Activated CD8-positive, alpha-beta memory T cell treated with anti-CD3 and anti-CD28 coated beads for 4 hours (primary cell): Measurements from ENCODE around the gene MYRIP.
"Not testable (repeated sequence)": the region's sequence is repeated elsewhere in the genome, so short reads cannot be mapped to it uniquely, and the experiment has no call there.

ENCODE experiments used
- DNase-seq, 2 donors: peaks; one replicate each; pipeline ENCODE4 v3.0.0-alpha.2; 2020; ENCODE audit warnings: low read depth in 2 of 2

Gene MYRIP

GRCh38 chr3:40079847-40080240, 270.4 kb downstream of the MYRIP start:
- DNase-seq, result no peak

GRCh38 chr3:40083066-40083465, 273.7 kb downstream of the MYRIP start:
- DNase-seq, result no peak

- not testable (repeated sequence) for DNase-seq
These were observed 275.0 kb downstream of the MYRIP start for GRCh38 chr3:40084424-40084823.

GRCh38 chr3:40086890-40087883, 277.8 kb downstream of the MYRIP start:
- no peak for DNase-seq

- no peak for DNase-seq
These were observed 279.2 kb downstream of the MYRIP start for GRCh38 chr3:40088527-40089170.

GRCh38 chr3:40096661-40097111, 287.3 kb downstream of the MYRIP start:
- DNase-seq, result no peak

GRCh38 chr3:40097131-40098117, 288.0 kb downstream of the MYRIP start:
- no peak for DNase-seq

GRCh38 chr3:40098261-40098759, 288.9 kb downstream of the MYRIP start:
- DNase-seq, result no peak

- no peak for DNase-seq
These were observed 290.5 kb downstream of the MYRIP start for GRCh38 chr3:40099871-40100270.

- no peak for DNase-seq
These were observed 292.8 kb downstream of the MYRIP start for GRCh38 chr3:40102182-40102581.

GRCh38 chr3:40103829-40104228, 294.4 kb downstream of the MYRIP start:
- DNase-seq, result no peak

GRCh38 chr3:40104441-40104840, 295.0 kb downstream of the MYRIP start:
- no peak for DNase-seq

GRCh38 chr3:40108643-40109042, 299.2 kb downstream of the MYRIP start:
- no peak for DNase-seq

- no peak for DNase-seq
These were observed 300.5 kb downstream of the MYRIP start for GRCh38 chr3:40109641-40110490.

GRCh38 chr3:40116478-40117177, 307.2 kb downstream of the MYRIP start:
- no peak for DNase-seq

GRCh38 chr3:40118091-40118490, 308.7 kb downstream of the MYRIP start:
- no peak for DNase-seq

GRCh38 chr3:40120067-40120692, 310.8 kb downstream of the MYRIP start:
- no peak for DNase-seq

GRCh38 chr3:40120806-40121205, 311.4 kb downstream of the MYRIP start:
- DNase-seq, result no peak

- no peak for DNase-seq
These were observed 315.5 kb downstream of the MYRIP start for GRCh38 chr3:40124918-40125317.
